Immature natural killer cell (primary cell): ENCODE data around the gene SERINC2. TPM values are rescaled to one million over a fixed set of nuclear protein-coding genes. Genes with fewer than 3 reads are reported as not detected.
"Not testable (repeated sequence)": the region's sequence is repeated elsewhere in the genome, so short reads cannot be mapped to it uniquely, and the experiment has no call there.

ENCODE experiments used
- DNase-seq, 3 donors: peaks; one replicate each; pipeline ENCODE4 v3.0.0; 2022; ENCODE audit warnings: mixed read lengths in 1 of 3
- H3K27ac Mint-ChIP-seq, 6 donors: one replicate each; pipeline ENCODE4 v1.8.0; 2020; ENCODE audit warnings: mixed read lengths in 6 of 6, mild to moderate bottlenecking in 5 of 6, inconsistent platforms in 4 of 6, moderate library complexity in 3 of 6
- H3K27me3 Mint-ChIP-seq, 3 donors: one replicate each; pipeline ENCODE4 v1.8.0; 2020 to 2021; ENCODE audit warnings: low read depth in 3 of 3, mild to moderate bottlenecking in 3 of 3, mixed read lengths in 3 of 3, moderate library complexity in 3 of 3, inconsistent platforms in 1 of 3
- H3K36me3 Mint-ChIP-seq, 3 donors: one replicate each; pipeline ENCODE4 v1.8.0; 2020; ENCODE audit warnings: mixed read lengths in 3 of 3, inconsistent platforms in 2 of 3, mild to moderate bottlenecking in 2 of 3
- H3K4me1 Mint-ChIP-seq, 2 donors: one replicate each; pipeline ENCODE4 v1.8.0; 2020; ENCODE audit warnings: inconsistent platforms in 2 of 2, mild to moderate bottlenecking in 2 of 2, mixed read lengths in 2 of 2, moderate library complexity in 1 of 2
- H3K4me3 Mint-ChIP-seq, 5 donors: one replicate each; pipeline ENCODE4 v1.8.0; 2020; ENCODE audit warnings: mild to moderate bottlenecking in 5 of 5, mixed read lengths in 5 of 5, inconsistent platforms in 3 of 5, moderate library complexity in 3 of 5
- H3K9me3 Mint-ChIP-seq, 6 donors: one replicate each; pipeline ENCODE4 v1.8.0; 2020; ENCODE audit warnings: mild to moderate bottlenecking in 6 of 6, mixed read lengths in 6 of 6, inconsistent platforms in 4 of 6, moderate library complexity in 3 of 6
- polyA plus RNA-seq, 3 donors: library from polyadenylated mRNA; unstranded; fragments of 300-500 nt; fragmentation: Illumina TruSeq; gene quantifications; one replicate each; pipeline ENCODE4 v1.2.3, GENCODE V29; 2021

Gene SERINC2
- polyA plus RNA-seq, 3 donors from 2014 or later, result not detected

DNA sequence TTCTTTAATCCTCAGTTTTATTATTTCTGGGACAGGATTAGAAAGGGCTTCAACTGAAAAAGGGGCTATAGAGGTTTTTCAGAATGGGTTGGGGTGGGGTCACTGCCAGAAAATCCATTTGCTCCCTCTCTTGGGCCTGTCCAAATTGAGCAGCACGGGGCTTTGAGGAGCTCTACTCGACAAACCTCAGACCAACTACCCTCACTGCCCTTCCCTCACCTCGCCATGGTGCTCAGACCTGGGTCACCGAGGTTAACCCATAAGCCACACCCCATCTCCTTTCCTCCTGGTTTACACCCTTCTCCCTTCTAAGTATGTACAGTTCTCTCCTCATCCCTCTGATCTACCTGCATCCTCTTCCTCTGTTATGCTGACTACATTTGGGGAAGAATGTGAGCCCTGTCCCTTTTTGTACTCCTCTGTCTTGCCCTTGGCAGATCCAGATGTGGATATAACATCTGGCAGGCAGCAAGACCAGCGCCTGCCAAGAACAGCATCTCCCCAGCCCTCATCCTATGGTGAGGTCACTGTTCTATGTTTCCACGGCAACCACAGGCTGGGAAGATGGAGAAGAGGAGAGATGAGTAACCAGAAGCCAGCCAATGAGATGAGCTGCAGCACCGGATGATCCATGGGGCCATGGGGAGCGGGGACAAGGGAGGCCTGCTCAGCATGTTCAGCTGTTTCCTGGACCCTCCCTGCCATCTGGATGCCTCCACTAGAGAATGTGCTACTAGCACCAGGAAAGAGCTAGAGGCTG lies 36.5 kb upstream of the SERINC2 start:
- peaks cover 0 to 7% (median 4%) of the 10 kb centered on the region in 3 donors for H3K27me3 Mint-ChIP-seq

DNA sequence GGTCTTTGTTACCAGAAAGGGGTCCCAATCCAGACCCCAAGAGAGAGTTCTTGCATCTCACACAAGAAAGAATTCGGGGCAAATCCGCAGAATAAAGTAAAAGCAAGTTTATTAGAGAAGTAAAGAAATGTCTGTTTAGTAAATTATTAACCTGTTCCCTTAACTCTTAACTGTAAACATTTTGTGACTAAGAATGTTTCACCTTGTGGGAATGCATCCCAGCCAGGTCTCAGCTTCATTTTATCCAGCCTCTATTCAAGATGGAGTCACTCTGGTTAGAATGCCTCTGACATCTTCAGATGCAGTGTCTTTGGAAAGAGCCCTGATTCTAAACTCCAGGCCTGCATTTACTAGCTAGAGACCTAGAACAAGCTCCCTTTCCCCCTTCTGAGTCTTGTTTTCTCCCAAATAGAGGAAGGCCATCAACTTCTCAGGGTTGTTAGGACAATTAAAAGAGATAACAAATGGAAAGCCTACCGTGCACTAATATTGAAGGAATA lies 35.6 kb upstream of the SERINC2 start:
- peaks cover 15 to 17% of the 10 kb centered on the region in 2 donors for H3K4me1 Mint-ChIP-seq

More for the DNA sequence above, 36.5 kb upstream of the SERINC2 start:
- Mint-ChIP-seq H3K9me3 (no peaks in the 10 kb centered on the region), H3K4me1 (peaks cover 18% of the 10 kb centered on the region in 2 donors), H3K36me3 (peaks cover 0 to 3% (median 0%) of the 10 kb centered on the region in 3 donors), H3K4me3 (no peak overlapping the region), H3K27ac (no peak overlapping the region)
- DNase-seq, result no peak

DNA sequence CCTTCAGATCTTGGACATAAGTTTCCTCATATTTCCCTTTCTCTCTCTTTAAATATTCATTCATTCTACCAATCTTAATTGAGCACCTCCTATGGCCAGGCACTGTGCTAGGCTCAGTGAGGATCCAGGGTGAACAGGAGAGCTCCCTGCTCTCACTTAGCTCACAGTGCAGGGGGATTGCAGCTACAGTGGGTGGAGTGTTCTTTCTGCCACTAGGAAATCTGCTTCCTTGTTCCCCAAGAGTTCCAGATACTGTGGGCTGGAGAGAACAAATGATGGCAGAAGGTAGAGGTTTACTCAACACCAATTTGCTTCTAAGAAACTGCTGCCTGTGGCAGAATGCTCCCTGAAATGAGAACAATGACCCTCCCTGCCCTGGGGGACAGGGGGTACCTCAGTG lies 35.0 kb upstream of the SERINC2 start:
- H3K4me3 Mint-ChIP-seq, result no peak overlapping the region

More for the DNA sequence above, 35.6 kb upstream of the SERINC2 start:
- DNase-seq, result no peak
- Mint-ChIP-seq H3K27ac (no peak overlapping the region), H3K27me3 (peaks cover 2 to 10% (median 4%) of the 10 kb centered on the region in 3 donors), H3K4me3 (no peak overlapping the region), H3K36me3 (peaks cover 0 to 3% (median 0%) of the 10 kb centered on the region in 3 donors), H3K9me3 (no peaks in the 10 kb centered on the region)

DNA sequence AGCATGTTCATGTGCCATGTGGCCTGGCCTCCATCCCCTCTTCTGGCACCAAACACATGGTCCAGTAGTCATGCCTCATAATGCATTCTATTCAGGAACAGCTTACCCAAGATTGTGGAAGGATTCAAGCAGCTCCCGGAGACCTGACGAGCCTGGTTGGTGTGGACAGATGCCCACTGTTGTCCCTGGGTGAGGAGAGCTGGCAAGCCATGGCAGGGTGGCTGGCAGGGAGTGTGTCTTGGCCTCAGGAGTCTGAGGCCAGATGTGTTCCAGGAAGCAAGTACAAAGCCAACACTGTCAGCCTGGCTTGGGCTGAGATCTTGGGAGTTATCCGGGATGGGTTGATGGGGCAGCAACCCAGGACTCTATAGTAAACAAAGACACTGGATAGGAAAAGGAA lies 32.8 kb upstream of the SERINC2 start:
- DNase-seq, result no peak
- H3K4me1 Mint-ChIP-seq, result no peaks in the 10 kb centered on the region
- peaks cover 0 to 3% (median 0%) of the 10 kb centered on the region in 3 donors for H3K36me3 Mint-ChIP-seq
- no peaks in the 10 kb centered on the region for H3K9me3 Mint-ChIP-seq
- H3K27me3 Mint-ChIP-seq, result peaks cover 2 to 13% (median 3%) of the 10 kb centered on the region in 3 donors
- no peak overlapping the region for H3K4me3 Mint-ChIP-seq
- H3K27ac Mint-ChIP-seq, result no peak overlapping the region

More for the DNA sequence above, 35.0 kb upstream of the SERINC2 start:
- Mint-ChIP-seq H3K36me3 (peaks cover 0 to 3% (median 0%) of the 10 kb centered on the region in 3 donors), H3K9me3 (no peaks in the 10 kb centered on the region), H3K27me3 (peaks cover 2 to 13% (median 4%) of the 10 kb centered on the region in 3 donors), H3K4me1 (peaks cover 10 to 12% of the 10 kb centered on the region in 2 donors), H3K27ac (no peak overlapping the region)
- DNase-seq, result no peak

DNA sequence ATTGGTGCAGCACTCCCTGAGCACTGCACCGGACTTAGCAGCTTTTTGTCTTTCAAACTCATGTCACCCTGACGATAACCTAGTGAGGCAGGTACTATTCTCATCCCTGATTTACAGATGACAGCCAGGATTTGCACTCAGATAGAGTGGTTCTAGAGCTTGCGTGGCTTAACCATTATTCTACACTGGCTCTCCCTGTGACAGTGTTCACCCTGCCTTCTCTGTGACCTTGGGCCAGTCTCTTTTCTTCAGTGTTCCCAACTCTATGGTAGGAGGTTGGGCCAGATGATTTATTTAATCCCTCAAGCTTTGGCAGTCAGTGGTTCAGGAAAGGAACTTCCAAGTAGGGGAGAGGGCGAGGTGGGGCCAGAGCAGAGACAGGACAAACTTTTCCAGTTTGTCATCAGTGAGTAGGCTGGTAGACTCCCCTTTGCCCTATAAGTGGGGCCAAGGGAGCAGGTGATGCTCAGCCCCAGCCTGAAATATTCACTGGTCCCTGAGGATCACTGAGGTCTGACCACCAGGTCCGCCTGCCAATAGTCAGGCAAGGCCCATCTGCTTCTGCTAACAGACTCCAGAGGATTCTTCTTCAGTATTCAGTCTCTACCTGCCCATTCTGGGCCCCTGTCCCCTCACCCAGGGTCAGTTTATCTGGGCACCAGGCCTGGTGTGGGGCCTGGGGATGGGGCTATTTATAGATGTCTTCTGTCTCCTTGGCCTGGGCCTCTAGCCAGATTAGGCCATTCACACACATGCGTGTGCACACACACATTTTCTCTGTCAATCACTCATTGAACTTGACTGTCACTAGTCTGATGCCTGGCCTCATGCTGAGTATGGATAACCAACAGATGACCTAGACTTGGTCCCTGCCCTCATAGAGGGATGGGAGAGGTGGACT lies 31.4 kb upstream of the SERINC2 start:
- Mint-ChIP-seq H3K27me3 (peaks cover under 1 to 14% (median 2%) of the 10 kb centered on the region in 3 donors), H3K4me1 (no peaks in the 10 kb centered on the region), H3K27ac (no peak overlapping the region), H3K9me3 (no peaks in the 10 kb centered on the region), H3K36me3 (peaks cover 0 to 3% (median 0%) of the 10 kb centered on the region in 3 donors), H3K4me3 (no peak overlapping the region)
- no peak for DNase-seq

DNA sequence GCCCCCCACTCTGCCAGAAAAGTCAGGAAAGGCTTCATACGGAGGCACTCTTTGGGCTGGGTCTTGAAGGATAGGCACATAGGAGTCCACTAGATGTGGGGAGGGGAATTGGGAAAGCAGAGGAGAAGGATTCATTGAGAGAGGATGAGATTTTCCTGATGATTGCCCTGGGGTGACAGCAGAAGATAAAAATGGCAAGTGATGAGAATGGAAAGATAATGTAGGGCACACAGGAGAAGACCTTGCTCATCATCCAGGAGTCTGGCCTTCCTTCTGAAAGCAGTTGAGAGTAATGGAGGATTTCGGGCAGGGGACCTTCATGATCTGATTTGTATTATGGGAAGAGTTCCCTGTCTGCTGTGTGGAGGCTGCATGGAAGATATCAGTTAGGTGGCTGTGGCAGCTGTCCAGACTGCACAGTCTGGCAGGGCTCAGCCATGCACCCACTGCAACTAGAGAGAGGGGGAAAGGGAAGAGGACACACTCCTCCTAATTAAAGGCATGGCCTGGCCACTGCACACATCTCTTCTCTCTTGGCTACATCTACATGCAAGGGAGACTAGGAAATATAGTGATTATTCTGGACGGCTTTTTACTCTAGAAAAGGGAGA lies 30.5 kb upstream of the SERINC2 start:
- H3K9me3 Mint-ChIP-seq, result no peaks in the 10 kb centered on the region
- H3K4me3 Mint-ChIP-seq, result no peak overlapping the region
- H3K27me3 Mint-ChIP-seq, result peaks cover 0 to 14% (median 2%) of the 10 kb centered on the region in 3 donors
- peaks cover 0 to 3% (median 0%) of the 10 kb centered on the region in 3 donors for H3K36me3 Mint-ChIP-seq
- DNase-seq, result no peak
- no peak overlapping the region for H3K27ac Mint-ChIP-seq
- H3K4me1 Mint-ChIP-seq, result no peaks in the 10 kb centered on the region

DNA sequence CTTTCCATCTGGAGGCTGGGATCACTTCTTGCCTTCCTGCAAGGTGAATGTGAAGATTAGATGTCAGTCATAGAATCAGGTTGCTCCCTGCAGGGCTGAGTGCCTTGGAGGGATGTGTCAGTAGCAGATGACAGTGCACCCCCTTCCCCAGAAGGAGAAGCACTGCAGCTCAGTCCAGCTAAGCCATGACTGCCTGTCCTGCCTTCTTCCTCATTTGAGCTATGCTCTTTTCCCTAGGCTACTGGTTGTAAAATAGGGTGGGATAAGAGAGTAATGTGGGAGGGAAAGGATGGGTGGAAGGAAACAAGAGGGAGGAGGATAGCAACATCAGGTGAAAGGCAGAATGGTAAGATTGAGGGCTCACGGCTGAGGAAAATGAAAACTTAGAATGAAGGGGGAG lies 29.0 kb upstream of the SERINC2 start:
- peaks cover 0 to 11% (median 2%) of the 10 kb centered on the region in 3 donors for H3K27me3 Mint-ChIP-seq
- H3K9me3 Mint-ChIP-seq, result no peaks in the 10 kb centered on the region
- DNase-seq, result no peak
- no peak overlapping the region for H3K4me3 Mint-ChIP-seq
- H3K27ac Mint-ChIP-seq, result no peak overlapping the region
- H3K4me1 Mint-ChIP-seq, result no peaks in the 10 kb centered on the region
- peaks cover 0 to under 1% (median 0%) of the 10 kb centered on the region in 3 donors for H3K36me3 Mint-ChIP-seq

DNA sequence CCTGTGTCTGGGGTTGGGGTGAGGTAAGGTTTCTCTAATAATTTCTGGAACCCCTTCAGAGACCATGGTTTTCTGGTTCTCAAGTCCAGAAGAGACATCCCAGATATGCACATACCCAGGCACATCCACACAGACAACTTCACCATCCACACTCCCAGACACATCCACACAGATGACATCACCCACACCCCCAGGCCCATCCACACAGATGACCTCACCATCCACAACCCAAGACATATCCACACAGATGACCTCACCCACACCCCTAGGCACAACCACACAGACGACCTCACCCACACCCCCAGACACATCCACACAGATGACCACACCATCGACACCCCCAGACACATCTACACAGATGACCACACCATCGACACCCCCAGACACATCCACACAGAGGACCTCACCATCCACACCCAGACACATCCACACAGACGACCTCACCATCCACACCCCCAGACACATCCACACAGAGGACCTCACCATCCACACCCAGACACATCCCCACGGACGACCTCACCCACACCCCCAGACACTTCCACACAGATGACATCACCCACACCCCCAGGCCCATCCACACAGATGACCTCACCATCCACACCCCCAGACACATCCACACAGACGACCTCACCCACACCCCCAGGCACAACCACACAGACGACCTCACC lies 26.3 kb upstream of the SERINC2 start:
- peak overlapping the region in 1 of 6 donors; percentile 21 for H3K27ac Mint-ChIP-seq
- not testable (repeated sequence) for H3K36me3 Mint-ChIP-seq, DNase-seq, H3K4me1 Mint-ChIP-seq, H3K4me3 Mint-ChIP-seq, H3K9me3 Mint-ChIP-seq
- peaks cover 0 to 11% (median 4%) of the 10 kb centered on the region in 3 donors for H3K27me3 Mint-ChIP-seq

DNA sequence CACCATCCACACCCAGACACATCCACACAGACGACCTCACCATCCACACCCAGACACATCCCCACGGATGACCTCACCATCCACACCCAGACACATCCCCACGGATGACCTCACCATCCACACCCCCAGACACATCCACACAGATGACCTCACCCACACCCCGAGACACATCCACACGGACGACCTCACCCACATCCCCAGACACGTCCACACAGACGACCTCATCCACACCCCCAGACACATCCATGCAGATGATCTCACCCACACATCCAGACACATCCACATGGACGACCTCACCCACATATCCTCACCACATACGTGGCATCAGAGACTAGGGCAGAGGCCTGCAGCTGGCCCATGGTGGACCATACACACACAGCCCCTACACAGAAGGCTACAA lies 25.4 kb upstream of the SERINC2 start:
- H3K36me3 Mint-ChIP-seq, result no peaks in the 10 kb centered on the region
- no peaks in the 10 kb centered on the region for H3K4me1 Mint-ChIP-seq
- no peak overlapping the region for H3K4me3 Mint-ChIP-seq
- DNase-seq, result no peak
- peaks cover 0 to 6% (median 2%) of the 10 kb centered on the region in 3 donors for H3K27me3 Mint-ChIP-seq
- H3K9me3 Mint-ChIP-seq, result no peaks in the 10 kb centered on the region
- H3K27ac Mint-ChIP-seq, result no peak overlapping the region

DNA sequence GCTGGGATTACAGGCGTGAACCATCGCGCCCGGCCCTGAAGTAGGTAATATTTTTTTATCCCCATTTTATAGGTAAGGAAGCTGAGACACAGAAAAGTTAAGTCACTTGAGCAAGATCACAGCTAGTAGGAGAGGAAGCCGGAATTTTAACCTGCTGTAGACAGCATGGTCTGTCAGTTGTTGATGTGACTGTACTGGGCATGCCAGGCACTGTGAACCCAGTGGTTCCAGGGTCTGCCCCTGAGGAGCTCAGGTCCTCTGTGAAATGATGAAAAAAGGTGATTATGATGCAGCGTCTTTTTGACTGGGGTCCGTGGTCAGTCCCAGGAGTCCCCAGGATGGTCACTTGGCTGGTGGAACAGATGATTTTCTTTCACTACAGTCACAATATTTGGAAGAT lies 23.4 kb upstream of the SERINC2 start:
- no peak for DNase-seq
- H3K9me3 Mint-ChIP-seq, result no peaks in the 10 kb centered on the region
- H3K4me3 Mint-ChIP-seq, result no peak overlapping the region
- H3K27ac Mint-ChIP-seq, result no peak overlapping the region
- H3K36me3 Mint-ChIP-seq, result no peaks in the 10 kb centered on the region
- peaks cover 0 to 5% (median 2%) of the 10 kb centered on the region in 3 donors for H3K27me3 Mint-ChIP-seq
- H3K4me1 Mint-ChIP-seq, result peaks cover 4 to 5% of the 10 kb centered on the region in 2 donors

DNA sequence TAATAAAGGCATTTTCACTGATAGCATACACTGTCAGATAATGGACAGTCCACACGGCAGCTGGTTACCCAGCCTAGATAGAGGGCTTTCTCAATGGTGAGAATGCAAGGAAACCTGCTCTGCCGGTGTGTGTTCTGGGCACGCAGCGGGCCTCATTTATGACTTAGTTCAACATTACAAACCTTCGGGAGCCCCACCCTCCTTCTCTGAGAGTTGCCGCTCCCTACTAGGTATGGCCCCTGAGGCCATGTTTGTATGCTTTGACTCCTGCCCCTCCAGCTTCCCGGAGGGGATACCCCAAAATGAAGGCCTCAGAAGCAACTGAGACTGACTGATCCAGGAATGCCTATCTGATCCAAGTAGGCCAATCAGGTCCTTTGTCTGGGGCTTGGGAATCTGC lies 22.9 kb upstream of the SERINC2 start:
- Mint-ChIP-seq H3K9me3 (no peaks in the 10 kb centered on the region), H3K4me1 (peaks cover 9% of the 10 kb centered on the region in 2 donors), H3K36me3 (no peaks in the 10 kb centered on the region), H3K27me3 (peaks cover 0 to 5% (median 2%) of the 10 kb centered on the region in 3 donors), H3K27ac (no peak overlapping the region), H3K4me3 (no peak overlapping the region)
- DNase-seq, result no peak

DNA sequence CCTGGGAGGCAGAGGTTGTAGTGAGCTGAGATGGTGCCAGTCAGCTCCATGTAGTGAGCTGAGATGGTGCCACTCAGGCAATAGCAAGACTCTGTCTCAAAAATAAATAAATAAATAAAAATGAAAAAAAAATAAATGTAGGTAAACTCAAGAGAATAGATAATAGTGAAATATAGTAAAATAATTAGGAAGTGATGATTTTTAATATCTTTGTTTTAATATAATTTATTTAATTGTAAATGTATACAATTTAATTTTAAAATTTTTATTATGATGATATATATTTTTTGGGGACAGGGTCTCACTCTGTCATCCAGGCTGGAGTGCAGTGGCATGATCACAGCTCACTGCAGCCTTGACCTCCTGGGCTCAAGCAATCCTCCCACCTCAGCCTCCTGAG lies 19.6 kb upstream of the SERINC2 start:
- Mint-ChIP-seq H3K9me3 (no peaks in the 10 kb centered on the region), H3K4me1 (peaks cover 16 to 20% of the 10 kb centered on the region in 2 donors), H3K27ac (no peak overlapping the region), H3K4me3 (no peak overlapping the region), H3K36me3 (no peaks in the 10 kb centered on the region), H3K27me3 (peaks cover 2 to 3% (median 2%) of the 10 kb centered on the region in 3 donors)
- no peak for DNase-seq
